Iris pigment epithelial cell (primary cell): ENCODE measurements around the gene PELI1.
"Not testable (repeated sequence)": the region's sequence is repeated elsewhere in the genome, so short reads cannot be mapped to it uniquely, and the experiment has no call there.

Source experiments
- DNase-seq: peaks from one replicate; pipeline ENCODE4 v3.0.0-alpha.2; 2011; ENCODE audit warnings: low read depth

PELI1 gene

GRCh38 chr2:64122358-64122757 lies 21.9 kb downstream of the PELI1 start:
- DNase-seq, result no peak

GRCh38 chr2:64120928-64121327 lies 23.3 kb downstream of the PELI1 start:
- peak; percentile 23 for DNase-seq

- DNase-seq, result no peak
Measured at GRCh38 chr2:64120008-64120407, 24.2 kb downstream of the PELI1 start.

GRCh38 chr2:64119369-64119768 lies 24.9 kb downstream of the PELI1 start:
- no peak for DNase-seq

GRCh38 chr2:64115808-64116598 lies 28.2 kb downstream of the PELI1 start:
- DNase-seq, result no peak

- DNase-seq, result no peak
Measured at GRCh38 chr2:64114912-64115277, 29.3 kb downstream of the PELI1 start.

GRCh38 chr2:64114063-64114911 lies 29.9 kb downstream of the PELI1 start:
- peak; percentile 88 for DNase-seq

- DNase-seq, result peak; percentile 37
Measured at GRCh38 chr2:64112016-64112415, 32.2 kb downstream of the PELI1 start.

GRCh38 chr2:64111426-64111825 lies 32.8 kb downstream of the PELI1 start:
- peak; percentile 55 for DNase-seq

- no peak for DNase-seq
Measured at GRCh38 chr2:64108666-64109241, 35.5 kb downstream of the PELI1 start.

GRCh38 chr2:64106481-64106880 lies 37.7 kb downstream of the PELI1 start:
- DNase-seq, result no peak

- peak; percentile 12 for DNase-seq
Measured at GRCh38 chr2:64105670-64106461, 38.4 kb downstream of the PELI1 start.

GRCh38 chr2:64104933-64105332 lies 39.3 kb downstream of the PELI1 start:
- no peak for DNase-seq

GRCh38 chr2:64102736-64103135 lies 41.5 kb downstream of the PELI1 start:
- DNase-seq, result not testable (repeated sequence)

GRCh38 chr2:64101141-64101591 lies 43.1 kb downstream of the PELI1 start:
- DNase-seq, result no peak

GRCh38 chr2:64100584-64100983 lies 43.6 kb downstream of the PELI1 start:
- not testable (repeated sequence) for DNase-seq

GRCh38 chr2:64094663-64095382 lies 49.4 kb downstream of the PELI1 start:
- no peak for DNase-seq

- no peak for DNase-seq
Measured at GRCh38 chr2:64093341-64093740, 50.9 kb downstream of the PELI1 start.

- DNase-seq, result no peak
Measured at GRCh38 chr2:64092502-64092901, 51.7 kb downstream of the PELI1 start.

- no peak for DNase-seq
Measured at GRCh38 chr2:64090264-64090663, 54.0 kb downstream of the PELI1 start.

- DNase-seq, result no peak
Measured at GRCh38 chr2:64086347-64087082, 57.7 kb downstream of the PELI1 start.
